ENCODE results near the gene HIBADH. TPM values are rescaled to one million over a fixed set of nuclear protein-coding genes. Genes with fewer than 3 reads are reported as not detected.

Gene HIBADH
- total RNA-seq, 4 donors from 2014 or later: 31.3 to 39.6 (median 33.7) TPM

DNA sequence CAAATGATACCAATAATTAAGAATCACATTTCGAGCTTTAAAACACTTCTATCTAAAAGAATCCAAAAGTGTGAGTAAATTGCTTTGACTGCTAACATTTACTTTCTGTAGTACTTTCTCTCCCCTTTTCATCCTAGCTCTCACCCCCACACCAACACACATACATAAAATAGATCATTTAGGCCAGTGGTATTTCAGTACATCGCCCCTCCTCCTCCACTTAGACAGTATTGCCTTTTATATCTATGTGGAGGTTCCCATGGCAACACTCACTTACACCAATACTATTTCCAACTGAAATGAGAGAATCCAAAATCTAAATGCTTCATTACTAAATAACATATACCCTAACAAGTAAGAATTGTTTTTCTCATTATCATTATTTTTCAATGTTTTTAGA, 58.9 kb downstream of the HIBADH start:
- H3K9me3 ChIP-seq: no peaks in the 10 kb centered on the region
- no peak for TF ChIP-seq POLR2A (IDR thresholded peaks at IDR 0.05)
- TF ChIP-seq, protein P1, sequence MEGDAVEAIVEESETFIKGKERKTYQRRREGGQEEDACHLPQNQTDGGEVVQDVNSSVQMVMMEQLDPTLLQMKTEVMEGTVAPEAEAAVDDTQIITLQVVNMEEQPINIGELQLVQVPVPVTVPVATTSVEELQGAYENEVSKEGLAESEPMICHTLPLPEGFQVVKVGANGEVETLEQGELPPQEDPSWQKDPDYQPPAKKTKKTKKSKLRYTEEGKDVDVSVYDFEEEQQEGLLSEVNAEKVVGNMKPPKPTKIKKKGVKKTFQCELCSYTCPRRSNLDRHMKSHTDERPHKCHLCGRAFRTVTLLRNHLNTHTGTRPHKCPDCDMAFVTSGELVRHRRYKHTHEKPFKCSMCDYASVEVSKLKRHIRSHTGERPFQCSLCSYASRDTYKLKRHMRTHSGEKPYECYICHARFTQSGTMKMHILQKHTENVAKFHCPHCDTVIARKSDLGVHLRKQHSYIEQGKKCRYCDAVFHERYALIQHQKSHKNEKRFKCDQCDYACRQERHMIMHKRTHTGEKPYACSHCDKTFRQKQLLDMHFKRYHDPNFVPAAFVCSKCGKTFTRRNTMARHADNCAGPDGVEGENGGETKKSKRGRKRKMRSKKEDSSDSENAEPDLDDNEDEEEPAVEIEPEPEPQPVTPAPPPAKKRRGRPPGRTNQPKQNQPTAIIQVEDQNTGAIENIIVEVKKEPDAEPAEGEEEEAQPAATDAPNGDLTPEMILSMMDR (IDR thresholded peaks at IDR 0.05): no peak
- DNase-seq: no peak

DNA sequence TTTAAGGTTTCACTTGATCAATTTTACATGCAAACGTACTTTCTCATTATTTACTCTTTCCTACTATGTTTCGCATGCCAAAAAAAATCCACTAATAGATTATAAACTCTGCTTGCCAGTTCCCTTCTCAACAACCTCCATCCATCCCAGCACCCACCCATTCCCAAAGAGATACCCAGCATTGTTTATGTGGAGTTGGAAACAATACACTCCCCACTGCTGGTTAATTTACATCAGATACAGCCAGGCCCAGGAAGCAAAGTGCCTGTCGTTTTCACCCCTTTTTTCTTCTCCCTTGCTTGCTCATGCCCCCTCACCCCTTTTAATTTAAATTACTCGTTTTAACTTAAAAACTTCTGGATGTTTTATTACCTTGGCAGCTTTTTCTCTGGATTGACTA, 59.9 kb downstream of the HIBADH start:
- no peak for DNase-seq
- no peaks in the 10 kb centered on the region for H3K9me3 ChIP-seq
- H3K27ac ChIP-seq: no peak overlapping the region
- TF ChIP-seq, protein P1 (IDR thresholded peaks at IDR 0.05): no peak
- no peak for TF ChIP-seq POLR2A (IDR thresholded peaks at IDR 0.05)
- H3K36me3 ChIP-seq: no peaks in the 10 kb centered on the region
- H3K4me3 ChIP-seq: no peak overlapping the region
- no peaks in the 10 kb centered on the region for H3K27me3 ChIP-seq
- peaks cover 0 to 8% (median 0%) of the 10 kb centered on the region in 4 donors for H3K4me1 ChIP-seq

More for the DNA sequence above, 58.9 kb downstream of the HIBADH start:
- H3K4me1 ChIP-seq: peaks cover 0 to 8% (median 0%) of the 10 kb centered on the region in 4 donors
- H3K27me3 ChIP-seq: no peaks in the 10 kb centered on the region
- no peaks in the 10 kb centered on the region for H3K36me3 ChIP-seq
- H3K4me3 ChIP-seq: no peak overlapping the region
- H3K27ac ChIP-seq: no peak overlapping the region

DNA sequence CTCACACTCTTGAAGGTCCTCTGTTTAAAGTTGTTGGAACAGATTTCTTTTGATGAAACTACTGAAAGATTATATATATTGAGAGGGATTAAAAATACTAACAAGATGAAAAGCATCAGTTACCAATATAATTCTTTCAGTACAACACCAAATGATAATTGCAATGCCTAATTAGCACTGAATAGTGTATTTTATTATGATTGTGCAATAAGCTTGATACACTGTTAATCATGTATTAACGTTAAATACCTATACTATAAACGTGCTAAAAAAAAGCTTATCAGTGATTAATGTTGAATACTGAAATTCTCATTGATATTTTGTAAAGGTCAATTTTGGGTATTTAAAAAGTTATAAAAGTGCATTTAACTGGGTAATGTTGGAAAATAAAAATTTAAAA, 61.5 kb downstream of the HIBADH start:
- Histone ChIP-seq H3K36me3 (no peaks in the 10 kb centered on the region), H3K4me1 (peaks cover 0 to 1% (median 0%) of the 10 kb centered on the region in 4 donors), H3K4me3 (no peak overlapping the region), H3K9me3 (no peaks in the 10 kb centered on the region), H3K27ac (no peak overlapping the region), H3K27me3 (no peaks in the 10 kb centered on the region)
- no peak for TF ChIP-seq POLR2A (IDR thresholded peaks at IDR 0.05)
- TF ChIP-seq, protein P1 (IDR thresholded peaks at IDR 0.05): no peak
- no peak for DNase-seq

DNA sequence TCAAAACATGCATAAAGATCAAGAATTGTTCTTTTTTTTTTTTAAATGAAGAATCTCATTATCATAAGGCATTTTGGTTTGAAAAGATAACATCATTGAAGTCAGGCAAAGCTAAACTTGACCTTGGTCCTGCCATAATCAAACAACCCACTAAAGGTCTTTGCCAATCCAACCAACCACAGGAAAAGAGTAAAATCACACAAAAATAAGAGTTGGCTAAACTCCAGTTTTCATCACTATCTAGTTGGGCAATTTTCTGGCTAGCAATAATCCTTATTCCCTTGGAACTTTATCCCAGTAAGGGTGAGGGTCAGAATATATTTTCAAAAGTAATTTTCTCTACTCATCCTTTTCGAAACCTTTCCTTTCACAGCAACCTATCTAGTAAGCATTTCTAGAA, 62.4 kb downstream of the HIBADH start:
- Histone ChIP-seq H3K27ac (no peak overlapping the region), H3K9me3 (no peaks in the 10 kb centered on the region), H3K27me3 (no peaks in the 10 kb centered on the region), H3K4me3 (no peak overlapping the region), H3K4me1 (no peaks in the 10 kb centered on the region), H3K36me3 (no peaks in the 10 kb centered on the region)
- no peak for TF ChIP-seq POLR2A (IDR thresholded peaks at IDR 0.05)
- TF ChIP-seq, protein P1 (IDR thresholded peaks at IDR 0.05): no peak
- no peak for DNase-seq

DNA sequence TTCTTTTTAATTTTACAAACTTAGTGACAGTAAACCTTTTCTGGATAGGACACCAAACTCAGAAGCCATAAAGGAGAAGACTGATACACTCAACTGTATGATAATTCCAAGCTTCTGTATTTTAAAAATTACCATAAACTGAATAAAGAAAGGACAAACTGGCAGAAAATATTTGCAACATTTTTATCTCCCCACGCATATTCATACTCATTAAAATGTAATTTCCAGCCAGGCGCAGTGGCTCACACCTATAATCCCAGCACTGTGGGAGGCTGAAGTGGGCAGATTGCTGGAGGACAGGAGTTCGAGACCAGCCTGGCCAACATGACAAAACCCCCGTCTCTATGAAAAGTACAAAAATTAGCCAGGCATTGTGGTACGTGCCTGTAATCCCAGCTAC, 67.7 kb downstream of the HIBADH start:
- Histone ChIP-seq H3K27me3 (no peaks in the 10 kb centered on the region), H3K4me1 (no peaks in the 10 kb centered on the region), H3K4me3 (no peak overlapping the region), H3K27ac (no peak overlapping the region), H3K36me3 (no peaks in the 10 kb centered on the region), H3K9me3 (no peaks in the 10 kb centered on the region)
- no peak for TF ChIP-seq POLR2A (IDR thresholded peaks at IDR 0.05)
- TF ChIP-seq, protein P1 (IDR thresholded peaks at IDR 0.05): no peak
- no peak for DNase-seq

DNA sequence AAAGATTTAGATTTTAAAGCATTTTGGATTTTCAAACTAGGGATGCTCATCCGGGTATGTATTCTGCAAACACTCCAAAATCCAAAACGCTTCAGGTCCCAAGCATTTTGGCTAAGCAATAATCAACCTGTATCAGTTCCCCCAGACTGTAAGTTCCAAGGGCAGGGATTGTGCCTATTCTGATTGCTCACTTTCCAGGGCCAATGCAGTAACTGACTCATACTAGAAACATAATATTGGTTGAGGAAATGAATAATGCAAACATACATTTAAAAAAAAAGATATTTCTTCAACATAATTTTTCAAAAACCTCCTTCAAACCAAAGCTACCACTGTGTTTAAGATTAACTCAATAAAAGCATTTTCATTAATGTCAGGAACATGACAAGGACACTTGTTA, 69.5 kb downstream of the HIBADH start:
- no peaks in the 10 kb centered on the region for H3K4me1 ChIP-seq
- H3K4me3 ChIP-seq: no peak overlapping the region
- H3K36me3 ChIP-seq: no peaks in the 10 kb centered on the region
- TF ChIP-seq POLR2A (IDR thresholded peaks at IDR 0.05): no peak
- TF ChIP-seq, protein P1 (IDR thresholded peaks at IDR 0.05): no peak
- H3K9me3 ChIP-seq: no peaks in the 10 kb centered on the region
- no peaks in the 10 kb centered on the region for H3K27me3 ChIP-seq
- H3K27ac ChIP-seq: no peak overlapping the region
- DNase-seq: no peak
